Lower leg skin (tissue), 3 donors: Measurements from ENCODE around the gene SPOCK1.

ENCODE experiments used
- CTCF ChIP-seq, 3 donors: fragments of 450-650 bp; IDR thresholded peaks; one replicate each; pipeline ENCODE4 v1.5.1; 2016; ENCODE audit warnings: antibody characterized with exemption in 3 of 3, mild to moderate bottlenecking in 3 of 3, moderate library complexity in 2 of 3
- POLR2A ChIP-seq, 2 donors: fragments of 450-650 bp; IDR thresholded peaks; one replicate each; pipeline ENCODE4 v1.6.1; 2016 to 2017; ENCODE audit warnings: antibody characterized with exemption in 2 of 2, mild to moderate bottlenecking in 1 of 2, moderate library complexity in 1 of 2

DNA sequence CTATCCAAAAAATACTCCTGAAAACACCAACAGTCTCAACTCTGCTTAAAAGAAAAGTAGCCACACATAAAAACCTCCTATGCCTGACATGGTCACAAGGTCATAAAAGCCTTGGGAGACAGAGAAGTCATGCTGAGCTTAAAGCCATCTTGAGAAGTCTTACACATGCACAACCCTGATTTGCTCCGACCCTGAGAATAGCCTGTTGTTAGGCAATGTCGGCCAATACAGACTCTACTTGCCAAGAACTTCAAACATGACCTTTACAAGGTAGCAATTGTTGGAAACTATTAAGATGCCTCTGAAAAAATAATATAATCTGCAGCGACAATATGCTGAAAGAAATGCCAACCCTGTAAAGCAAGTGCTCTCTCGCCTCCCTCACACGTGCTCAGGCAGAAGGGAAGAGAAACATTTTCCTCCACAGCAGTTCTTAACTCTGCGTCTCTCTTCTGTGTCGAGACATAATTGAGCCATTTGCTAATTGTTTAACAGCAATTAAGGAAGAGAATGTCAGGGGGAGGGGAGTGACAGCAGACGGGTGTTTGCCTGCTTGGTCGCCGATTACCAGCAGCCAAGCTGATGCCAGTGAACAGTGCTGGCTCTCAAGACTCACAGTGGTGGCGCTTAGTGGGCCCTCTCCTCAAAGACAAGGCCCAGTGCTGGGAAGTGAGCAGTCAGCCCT lies 393.6 kb downstream of the SPOCK1 start:
- no peak for TF ChIP-seq POLR2A (IDR thresholded peaks at IDR 0.05)
- no peak for TF ChIP-seq CTCF (IDR thresholded peaks at IDR 0.05)
